Activated CD4-positive, alpha-beta T cell treated with anti-CD3 and anti-CD28 coated beads, Interleukin-2, amount 10 ng/mL, durations not matched to agents 7 days and 5 days (primary cell): ENCODE results near the gene CRABP1. TPM values are rescaled to one million over a fixed set of nuclear protein-coding genes. Genes with fewer than 3 reads are reported as not detected.

ENCODE experiments used
- CTCF ChIA-PET: fragments of 350-600 bp; sonication (Branson Sonifier 250); formaldehyde crosslinking; loops from one replicate; lab custom pipeline; 2021; ENCODE audit warnings: antibody characterized with exemption; lab: Charles Lee
- POLR2A ChIA-PET: fragments of 350-600 bp; sonication (Branson Sonifier 250); formaldehyde crosslinking; loops from one replicate; lab custom pipeline; 2021; ENCODE audit warnings: antibody characterized with exemption; lab: Charles Lee
- DNase-seq: peaks from one replicate; pipeline ENCODE4 v3.0.0-alpha.2; 2020
- H3K27ac Mint-ChIP-seq: one replicate; pipeline ENCODE4 v1.8.0; 2021; ENCODE audit warnings: mild to moderate bottlenecking, moderate library complexity, mixed read lengths
- H3K27me3 Mint-ChIP-seq: one replicate; pipeline ENCODE4 v1.8.0; 2021; ENCODE audit warnings: mixed read lengths
- H3K36me3 Mint-ChIP-seq: one replicate; pipeline ENCODE4 v1.8.0; 2021; ENCODE audit warnings: low read depth, mixed read lengths
- H3K4me1 Mint-ChIP-seq: one replicate; pipeline ENCODE4 v1.8.0; 2021; ENCODE audit warnings: mixed read lengths
- H3K4me3 Mint-ChIP-seq: one replicate; pipeline ENCODE4 v1.8.0; 2021; ENCODE audit warnings: mild to moderate bottlenecking, moderate library complexity, mixed read lengths
- H3K9me3 Mint-ChIP-seq: one replicate; pipeline ENCODE4 v1.8.0; 2021; ENCODE audit warnings: mixed read lengths
- total RNA-seq, 2 experiments: library from RNA; stranded (reverse); gene quantifications; one replicate each; pipeline ENCODE4 v1.2.3, GENCODE V29; 2021

The CRABP1 gene
- total RNA-seq, 2 experiments from 2014 or later: not detected

- H3K27me3 Mint-ChIP-seq: peaks cover 5% of the 10 kb centered on the region
- no peaks in the 10 kb centered on the region for H3K9me3 Mint-ChIP-seq
- no peak for DNase-seq
- H3K27ac Mint-ChIP-seq: no peak overlapping the region
- H3K36me3 Mint-ChIP-seq: no peaks in the 10 kb centered on the region
- H3K4me3 Mint-ChIP-seq: no peak overlapping the region
- POLR2A ChIA-PET: no interaction called here
- no peaks in the 10 kb centered on the region for H3K4me1 Mint-ChIP-seq
- CTCF ChIA-PET: interaction anchor here (1.6 kb wide), 1 partner anchor 10 kb away, joined by 4 read pairs; no protein-coding TSS in a partner anchor
Observed at GRCh38 chr15:78393137-78393536, 53.0 kb downstream of the CRABP1 start.

GRCh38 chr15:78394026-78394425 lies 53.9 kb downstream of the CRABP1 start:
- POLR2A ChIA-PET: no interaction called here
- no peaks in the 10 kb centered on the region for H3K4me1 Mint-ChIP-seq
- H3K4me3 Mint-ChIP-seq: no peak overlapping the region
- no peak overlapping the region for H3K27ac Mint-ChIP-seq
- H3K9me3 Mint-ChIP-seq: no peaks in the 10 kb centered on the region
- no peaks in the 10 kb centered on the region for H3K36me3 Mint-ChIP-seq
- no peak for DNase-seq
- peaks cover 5% of the 10 kb centered on the region for H3K27me3 Mint-ChIP-seq
- CTCF ChIA-PET: interaction anchor here (0.7 kb wide), 1 partner anchor 28 kb away, joined by 3 read pairs; no protein-coding TSS in a partner anchor

- Mint-ChIP-seq H3K4me3 (no peak overlapping the region), H3K27me3 (peaks cover 5% of the 10 kb centered on the region), H3K4me1 (no peaks in the 10 kb centered on the region), H3K9me3 (no peaks in the 10 kb centered on the region), H3K27ac (no peak overlapping the region), H3K36me3 (no peaks in the 10 kb centered on the region)
- DNase-seq: no peak
- POLR2A ChIA-PET: no interaction called here
- CTCF ChIA-PET: no interaction called here
Observed at GRCh38 chr15:78394981-78395616, 54.9 kb downstream of the CRABP1 start.

- Mint-ChIP-seq H3K9me3 (no peaks in the 10 kb centered on the region), H3K36me3 (no peaks in the 10 kb centered on the region), H3K27ac (no peak overlapping the region), H3K4me1 (no peaks in the 10 kb centered on the region), H3K4me3 (no peak overlapping the region), H3K27me3 (peaks cover 5% of the 10 kb centered on the region)
- DNase-seq: no peak
- ChIA-PET CTCF (interaction anchor here (0.6 to 0.7 kb wide), 2 partner anchors 78 to 1167 kb away, joined by 3 read pairs; no protein-coding TSS in a partner anchor), POLR2A (no interaction called here)
Observed at GRCh38 chr15:78396186-78396814, 56.1 kb downstream of the CRABP1 start.

- CTCF ChIA-PET: interaction anchor here (0.6 kb wide), 1 partner anchor 1168 kb away, joined by 3 read pairs; no protein-coding TSS in a partner anchor
- Mint-ChIP-seq H3K27me3 (peaks cover 5% of the 10 kb centered on the region), H3K36me3 (no peaks in the 10 kb centered on the region), H3K9me3 (no peaks in the 10 kb centered on the region), H3K4me1 (no peaks in the 10 kb centered on the region), H3K27ac (no peak overlapping the region), H3K4me3 (no peak overlapping the region)
- POLR2A ChIA-PET: no interaction called here
- no peak for DNase-seq
Observed at GRCh38 chr15:78396976-78397375, 56.8 kb downstream of the CRABP1 start.

- POLR2A ChIA-PET: no interaction called here
Observed at GRCh38 chr15:78397382-78397781, 57.2 kb downstream of the CRABP1 start.

More at GRCh38 chr15:78397382-78397781, 57.2 kb downstream of the CRABP1 start:
- Mint-ChIP-seq H3K27ac (no peak overlapping the region), H3K4me1 (no peaks in the 10 kb centered on the region), H3K27me3 (peaks cover 5% of the 10 kb centered on the region), H3K36me3 (no peaks in the 10 kb centered on the region), H3K9me3 (no peaks in the 10 kb centered on the region), H3K4me3 (no peak overlapping the region)
- CTCF ChIA-PET: no interaction called here
- no peak for DNase-seq

Other genes starting within 250 kb of the CRABP1 start
- not detected for gene SH2D7, start 247.8 kb upstream of the CRABP1 start, total RNA-seq
- gene CIB2, start 208.9 kb upstream of the CRABP1 start, total RNA-seq: under 1 TPM; 0.44 to 0.55 TPM
- gene IDH3A, start 191.0 kb upstream of the CRABP1 start, total RNA-seq: 10 to 100 TPM; 65.1 to 71.2 TPM
- not detected for gene ACSBG1, start 105.8 kb upstream of the CRABP1 start, total RNA-seq
- gene DNAJA4, start 75.8 kb upstream of the CRABP1 start, total RNA-seq: 10 to 100 TPM; 28.5 to 31.2 TPM
- gene SKIC8, start 40.7 kb upstream of the CRABP1 start, total RNA-seq: 10 to 100 TPM; 44.5 to 44.7 TPM
- gene IREB2, start 97.9 kb downstream of the CRABP1 start, total RNA-seq: 10 to 100 TPM; 52.9 to 57.2 TPM
- 1 to 10 TPM; 3.7 to 4.7 TPM for gene HYKK, start 167.2 kb downstream of the CRABP1 start, total RNA-seq
- gene PSMA4, start 200.1 kb downstream of the CRABP1 start, total RNA-seq: 100 to 1,000 TPM; 255 to 259 TPM
- gene CHRNA5, start 225.2 kb downstream of the CRABP1 start, total RNA-seq: 1 to 10 TPM; 2.4 to 4.0 TPM